ENCODE results near the gene C17orf107. TPM values are rescaled to one million over a fixed set of nuclear protein-coding genes. Genes with fewer than 3 reads are reported as not detected.

The C17orf107 gene
- polyA plus RNA-seq, 1 donor from 2014 or later = 0.45 TPM

DNA sequence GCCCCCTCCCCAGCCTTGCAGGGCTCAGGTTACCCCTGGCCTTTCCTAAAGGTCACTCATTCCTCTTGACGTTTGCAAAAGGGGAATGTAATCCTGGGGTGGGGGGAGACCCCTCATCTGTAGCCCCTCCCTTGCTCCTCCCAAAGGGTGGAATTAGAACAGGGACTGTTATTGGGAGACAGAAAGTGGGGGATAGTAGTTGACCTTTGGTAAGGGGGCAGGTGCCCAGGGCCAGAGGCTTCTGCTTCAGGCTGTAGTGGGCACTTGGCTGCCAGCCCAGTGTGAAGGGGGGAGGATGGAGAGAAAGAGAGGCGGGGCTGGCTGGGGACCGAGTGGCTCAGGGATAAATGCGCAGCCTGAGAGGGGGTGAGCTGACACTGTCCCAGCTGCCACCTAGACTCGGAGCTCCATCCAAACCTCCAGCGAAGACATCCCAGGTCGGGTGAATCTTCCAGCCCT, 51.4 kb downstream of the C17orf107 start, which contains the start of gene ENO3:
Gene ENO3 (plus strand): TSS at position 374 of the 459 bp plus-strand sequence. CDS start 711 bp downstream, outside the sequence.
- peaks cover 3% of the 10 kb centered on the region for H3K27me3 ChIP-seq (ENCODE audit: insufficient read depth, low read depth, low read length)
- H3K79me2 ChIP-seq (replicated peaks; ENCODE audit: insufficient read depth, low read length) = peaks cover 2% of the 10 kb centered on the region
- H3F3A ChIP-seq (ENCODE audit: insufficient read depth, low read length, poor library complexity, severe bottlenecking) = no peaks in the 10 kb centered on the region
- H3K4me2 ChIP-seq (ENCODE audit: low read length) = no peak within 1 kb of the TSS
- no peaks in the 10 kb centered on the region for H3K9me3 ChIP-seq (ENCODE audit: low read length)
- no peak within 1 kb of the TSS for H3K4me3 ChIP-seq (ENCODE audit: low read length)
- H3K9me2 ChIP-seq (ENCODE audit: insufficient read depth, low read length) = no peaks in the 10 kb centered on the region
- H3K9ac ChIP-seq (ENCODE audit: low read length) = no peak within 1 kb of the TSS
- H2AFZ ChIP-seq (ENCODE audit: low read depth, low read length) = no peak within 1 kb of the TSS
- no peak within 1 kb of the TSS for H3K27ac ChIP-seq (ENCODE audit: low read length)
- no peaks in the 10 kb centered on the region for H3K36me3 ChIP-seq (ENCODE audit: insufficient read depth, low read length)
- TF ChIP-seq POLR2AphosphoS5 (IDR thresholded peaks at IDR 0.05) (no peak), EZH2 (IDR thresholded peaks at IDR 0.05; ENCODE audit: borderline replicate concordance, insufficient read depth, low read length, poor library complexity, severe bottlenecking) (no peak), EP300 (conservative IDR thresholded peaks at IDR 0.05; ENCODE audit: poor library complexity, severe bottlenecking) (no peak), RAD21 (conservative IDR thresholded peaks at IDR 0.05) (no peak), TAF1 (IDR thresholded peaks at IDR 0.05; ENCODE audit: low read depth) (no peak), MXI1 (conservative IDR thresholded peaks at IDR 0.05; ENCODE audit: poor library complexity, severe bottlenecking) (no peak)
- TF ChIP-seq, protein P1, sequence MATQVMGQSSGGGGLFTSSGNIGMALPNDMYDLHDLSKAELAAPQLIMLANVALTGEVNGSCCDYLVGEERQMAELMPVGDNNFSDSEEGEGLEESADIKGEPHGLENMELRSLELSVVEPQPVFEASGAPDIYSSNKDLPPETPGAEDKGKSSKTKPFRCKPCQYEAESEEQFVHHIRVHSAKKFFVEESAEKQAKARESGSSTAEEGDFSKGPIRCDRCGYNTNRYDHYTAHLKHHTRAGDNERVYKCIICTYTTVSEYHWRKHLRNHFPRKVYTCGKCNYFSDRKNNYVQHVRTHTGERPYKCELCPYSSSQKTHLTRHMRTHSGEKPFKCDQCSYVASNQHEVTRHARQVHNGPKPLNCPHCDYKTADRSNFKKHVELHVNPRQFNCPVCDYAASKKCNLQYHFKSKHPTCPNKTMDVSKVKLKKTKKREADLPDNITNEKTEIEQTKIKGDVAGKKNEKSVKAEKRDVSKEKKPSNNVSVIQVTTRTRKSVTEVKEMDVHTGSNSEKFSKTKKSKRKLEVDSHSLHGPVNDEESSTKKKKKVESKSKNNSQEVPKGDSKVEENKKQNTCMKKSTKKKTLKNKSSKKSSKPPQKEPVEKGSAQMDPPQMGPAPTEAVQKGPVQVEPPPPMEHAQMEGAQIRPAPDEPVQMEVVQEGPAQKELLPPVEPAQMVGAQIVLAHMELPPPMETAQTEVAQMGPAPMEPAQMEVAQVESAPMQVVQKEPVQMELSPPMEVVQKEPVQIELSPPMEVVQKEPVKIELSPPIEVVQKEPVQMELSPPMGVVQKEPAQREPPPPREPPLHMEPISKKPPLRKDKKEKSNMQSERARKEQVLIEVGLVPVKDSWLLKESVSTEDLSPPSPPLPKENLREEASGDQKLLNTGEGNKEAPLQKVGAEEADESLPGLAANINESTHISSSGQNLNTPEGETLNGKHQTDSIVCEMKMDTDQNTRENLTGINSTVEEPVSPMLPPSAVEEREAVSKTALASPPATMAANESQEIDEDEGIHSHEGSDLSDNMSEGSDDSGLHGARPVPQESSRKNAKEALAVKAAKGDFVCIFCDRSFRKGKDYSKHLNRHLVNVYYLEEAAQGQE (IDR thresholded peaks at IDR 0.05; ENCODE audit: borderline replicate concordance) = no peak
- TF ChIP-seq, protein P2, sequence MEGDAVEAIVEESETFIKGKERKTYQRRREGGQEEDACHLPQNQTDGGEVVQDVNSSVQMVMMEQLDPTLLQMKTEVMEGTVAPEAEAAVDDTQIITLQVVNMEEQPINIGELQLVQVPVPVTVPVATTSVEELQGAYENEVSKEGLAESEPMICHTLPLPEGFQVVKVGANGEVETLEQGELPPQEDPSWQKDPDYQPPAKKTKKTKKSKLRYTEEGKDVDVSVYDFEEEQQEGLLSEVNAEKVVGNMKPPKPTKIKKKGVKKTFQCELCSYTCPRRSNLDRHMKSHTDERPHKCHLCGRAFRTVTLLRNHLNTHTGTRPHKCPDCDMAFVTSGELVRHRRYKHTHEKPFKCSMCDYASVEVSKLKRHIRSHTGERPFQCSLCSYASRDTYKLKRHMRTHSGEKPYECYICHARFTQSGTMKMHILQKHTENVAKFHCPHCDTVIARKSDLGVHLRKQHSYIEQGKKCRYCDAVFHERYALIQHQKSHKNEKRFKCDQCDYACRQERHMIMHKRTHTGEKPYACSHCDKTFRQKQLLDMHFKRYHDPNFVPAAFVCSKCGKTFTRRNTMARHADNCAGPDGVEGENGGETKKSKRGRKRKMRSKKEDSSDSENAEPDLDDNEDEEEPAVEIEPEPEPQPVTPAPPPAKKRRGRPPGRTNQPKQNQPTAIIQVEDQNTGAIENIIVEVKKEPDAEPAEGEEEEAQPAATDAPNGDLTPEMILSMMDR (IDR thresholded peaks at IDR 0.05; ENCODE audit: poor library complexity, severe bottlenecking) = no peak
- no peaks in the 10 kb centered on the region for H4K20me1 ChIP-seq (ENCODE audit: insufficient read depth)

DNA sequence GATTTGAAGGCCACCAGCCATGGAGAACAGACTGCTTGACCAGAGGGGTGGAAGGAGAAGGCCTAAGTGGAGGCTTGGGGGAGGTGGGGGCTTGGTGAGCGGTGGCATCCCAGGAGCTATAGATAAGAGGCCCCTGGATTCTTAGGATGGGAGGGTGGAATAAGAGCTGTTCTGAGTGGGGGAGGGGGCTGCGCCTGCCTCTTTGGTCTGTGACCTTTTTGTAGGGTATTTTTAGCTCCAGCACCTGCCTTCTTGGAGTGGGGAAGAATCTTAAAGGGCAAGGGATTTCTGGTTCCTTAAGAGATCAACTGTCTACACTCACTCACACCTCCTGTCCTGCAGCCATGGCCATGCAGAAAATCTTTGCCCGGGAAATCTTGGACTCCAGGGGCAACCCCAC, 52.1 kb downstream of the C17orf107 start:
- no peak overlapping the region for H2AFZ ChIP-seq (ENCODE audit: low read depth, low read length)
- H3K4me3 ChIP-seq (ENCODE audit: low read length) = no peak overlapping the region
- H3K27me3 ChIP-seq (ENCODE audit: insufficient read depth, low read depth, low read length) = peaks cover 3% of the 10 kb centered on the region
- H4K20me1 ChIP-seq (ENCODE audit: insufficient read depth) = no peaks in the 10 kb centered on the region
- no peaks in the 10 kb centered on the region for H3K9me2 ChIP-seq (ENCODE audit: insufficient read depth, low read length)
- H3F3A ChIP-seq (ENCODE audit: insufficient read depth, low read length, poor library complexity, severe bottlenecking) = no peaks in the 10 kb centered on the region
- H3K27ac ChIP-seq (ENCODE audit: low read length) = no peak overlapping the region
- H3K9ac ChIP-seq (ENCODE audit: low read length) = no peak overlapping the region
- H3K79me2 ChIP-seq (replicated peaks; ENCODE audit: insufficient read depth, low read length) = peaks cover 2% of the 10 kb centered on the region
- no peaks in the 10 kb centered on the region for H3K36me3 ChIP-seq (ENCODE audit: insufficient read depth, low read length)
- TF ChIP-seq, protein P2 (IDR thresholded peaks at IDR 0.05; ENCODE audit: poor library complexity, severe bottlenecking) = no peak
- TF ChIP-seq, protein P1 (IDR thresholded peaks at IDR 0.05; ENCODE audit: borderline replicate concordance) = no peak
- TF ChIP-seq POLR2AphosphoS5 (IDR thresholded peaks at IDR 0.05) (no peak), TAF1 (IDR thresholded peaks at IDR 0.05; ENCODE audit: low read depth) (no peak), EZH2 (IDR thresholded peaks at IDR 0.05; ENCODE audit: borderline replicate concordance, insufficient read depth, low read length, poor library complexity, severe bottlenecking) (no peak), EP300 (conservative IDR thresholded peaks at IDR 0.05; ENCODE audit: poor library complexity, severe bottlenecking) (no peak), MXI1 (conservative IDR thresholded peaks at IDR 0.05; ENCODE audit: poor library complexity, severe bottlenecking) (no peak), RAD21 (conservative IDR thresholded peaks at IDR 0.05) (no peak), SMC3 (conservative IDR thresholded peaks at IDR 0.05; ENCODE audit: poor library complexity) (no peak)
- no peak overlapping the region for H3K4me2 ChIP-seq (ENCODE audit: low read length)
- no peaks in the 10 kb centered on the region for H3K9me3 ChIP-seq (ENCODE audit: low read length)

Data from neural cell (in vitro differentiated cells).